ENCODE results near the gene DYNLRB2. TPM values are rescaled to one million over a fixed set of nuclear protein-coding genes. Genes with fewer than 3 reads are reported as not detected.
A peak's percentile ranks its signal among the peaks of the same experiment; 100 is the strongest.

The DYNLRB2 gene
- total RNA-seq, 2 experiments from 2014 or later = not detected

- Mint-ChIP-seq H3K4me1 (ENCODE audit: low read depth) (peaks cover 12% of the 10 kb centered on the region), H3K9me3 (no peaks in the 10 kb centered on the region), H3K4me3 (no peak overlapping the region), H3K27ac (no peak overlapping the region), H3K36me3 (ENCODE audit: low read depth) (no peaks in the 10 kb centered on the region), H3K27me3 (no peaks in the 10 kb centered on the region)
- CTCF ChIA-PET = no interaction called here
- ATAC-seq = no peak
- DNase-seq = no peak
- POLR2A ChIA-PET = no interaction called here
- intact Hi-C loops (cut with micrococcal nuclease) = no loop called here
- TF ChIP-seq, protein P1, sequence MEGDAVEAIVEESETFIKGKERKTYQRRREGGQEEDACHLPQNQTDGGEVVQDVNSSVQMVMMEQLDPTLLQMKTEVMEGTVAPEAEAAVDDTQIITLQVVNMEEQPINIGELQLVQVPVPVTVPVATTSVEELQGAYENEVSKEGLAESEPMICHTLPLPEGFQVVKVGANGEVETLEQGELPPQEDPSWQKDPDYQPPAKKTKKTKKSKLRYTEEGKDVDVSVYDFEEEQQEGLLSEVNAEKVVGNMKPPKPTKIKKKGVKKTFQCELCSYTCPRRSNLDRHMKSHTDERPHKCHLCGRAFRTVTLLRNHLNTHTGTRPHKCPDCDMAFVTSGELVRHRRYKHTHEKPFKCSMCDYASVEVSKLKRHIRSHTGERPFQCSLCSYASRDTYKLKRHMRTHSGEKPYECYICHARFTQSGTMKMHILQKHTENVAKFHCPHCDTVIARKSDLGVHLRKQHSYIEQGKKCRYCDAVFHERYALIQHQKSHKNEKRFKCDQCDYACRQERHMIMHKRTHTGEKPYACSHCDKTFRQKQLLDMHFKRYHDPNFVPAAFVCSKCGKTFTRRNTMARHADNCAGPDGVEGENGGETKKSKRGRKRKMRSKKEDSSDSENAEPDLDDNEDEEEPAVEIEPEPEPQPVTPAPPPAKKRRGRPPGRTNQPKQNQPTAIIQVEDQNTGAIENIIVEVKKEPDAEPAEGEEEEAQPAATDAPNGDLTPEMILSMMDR (IDR thresholded peaks at IDR 0.05) = no peak
These were observed 15.7 kb downstream of the DYNLRB2 start for GRCh38 chr16:80556481-80556880.

DNA sequence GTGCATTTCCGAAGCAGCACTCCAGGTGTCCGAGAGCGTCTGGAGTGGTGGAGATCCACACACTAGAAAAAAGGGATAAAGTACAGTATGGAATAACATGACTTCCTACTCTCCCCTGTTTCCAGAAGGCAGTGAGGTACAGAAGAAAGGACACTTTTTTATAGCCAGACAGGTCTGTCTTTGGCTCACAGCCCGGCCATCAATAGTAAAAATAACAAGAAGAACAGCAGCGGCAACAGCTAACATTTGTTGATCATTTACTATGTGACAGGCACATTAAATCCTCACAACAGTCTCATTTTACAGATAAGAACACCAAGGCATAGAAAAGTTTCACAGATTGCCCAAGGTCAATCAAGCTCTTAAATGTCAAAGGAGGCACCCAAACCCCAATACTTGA, 16.2 kb downstream of the DYNLRB2 start:
- intact Hi-C loops (cut with micrococcal nuclease) = no loop called here
- DNase-seq = no peak
- Mint-ChIP-seq H3K27me3 (no peaks in the 10 kb centered on the region), H3K36me3 (ENCODE audit: low read depth) (no peaks in the 10 kb centered on the region), H3K4me1 (ENCODE audit: low read depth) (peaks cover 12% of the 10 kb centered on the region), H3K4me3 (no peak overlapping the region), H3K9me3 (no peaks in the 10 kb centered on the region), H3K27ac (no peak overlapping the region)
- ChIA-PET POLR2A (no interaction called here), CTCF (no interaction called here)
- TF ChIP-seq, protein P1 (IDR thresholded peaks at IDR 0.05) = no peak
- ATAC-seq = no peak

DNA sequence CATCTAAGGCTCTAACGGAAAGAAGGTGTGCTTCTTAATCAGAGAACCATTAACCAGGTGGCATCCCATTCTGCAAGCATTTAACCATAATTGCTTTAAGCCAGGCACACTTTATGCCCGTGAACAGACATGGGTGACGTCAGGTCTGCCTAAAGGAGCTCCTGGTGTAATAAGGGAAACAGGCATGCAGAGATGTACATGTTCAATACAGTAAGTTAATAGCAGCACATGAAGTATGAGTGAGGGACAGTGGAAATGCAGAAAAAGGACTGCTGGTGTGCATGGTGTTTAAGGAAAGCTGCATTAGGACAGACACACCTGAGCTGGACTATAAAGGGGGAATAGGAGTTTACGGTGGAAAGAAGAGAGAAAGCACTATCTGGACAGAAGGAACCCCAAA, 18.6 kb downstream of the DYNLRB2 start:
- H3K27ac Mint-ChIP-seq = no peak overlapping the region
- peaks cover 8% of the 10 kb centered on the region for H3K4me1 Mint-ChIP-seq (ENCODE audit: low read depth)
- TF ChIP-seq, protein P1 (IDR thresholded peaks at IDR 0.05) = no peak
- CTCF ChIA-PET = no interaction called here
- POLR2A ChIA-PET = no interaction called here
- H3K27me3 Mint-ChIP-seq = no peaks in the 10 kb centered on the region
- H3K4me3 Mint-ChIP-seq = no peak overlapping the region
- no peak for DNase-seq
- intact Hi-C loops (cut with micrococcal nuclease) = no loop called here
- no peak for ATAC-seq
- H3K9me3 Mint-ChIP-seq = no peaks in the 10 kb centered on the region
- H3K36me3 Mint-ChIP-seq (ENCODE audit: low read depth) = no peaks in the 10 kb centered on the region

GRCh38 chr16:80563066-80563465, 22.3 kb downstream of the DYNLRB2 start:
- Mint-ChIP-seq H3K9me3 (no peaks in the 10 kb centered on the region), H3K36me3 (ENCODE audit: low read depth) (no peaks in the 10 kb centered on the region), H3K27me3 (no peaks in the 10 kb centered on the region), H3K27ac (no peak overlapping the region), H3K4me1 (ENCODE audit: low read depth) (peaks cover 18% of the 10 kb centered on the region), H3K4me3 (no peak overlapping the region)
- ChIA-PET POLR2A (no interaction called here), CTCF (no interaction called here)
- intact Hi-C loops (cut with micrococcal nuclease) = no loop called here
- TF ChIP-seq, protein P1 (IDR thresholded peaks at IDR 0.05) = no peak
- DNase-seq = no peak
- no peak for ATAC-seq

GRCh38 chr16:80564394-80564793, 23.6 kb downstream of the DYNLRB2 start:
- intact Hi-C loops (cut with micrococcal nuclease) = no loop called here
- DNase-seq (peak; percentile 22), ATAC-seq (peak; percentile 43)
- ChIA-PET POLR2A (interaction anchor here (0.6 to 1.0 kb wide), 2 partner anchors 156 to 261 kb away, joined by 3 read pairs; no protein-coding TSS in a partner anchor), CTCF (interaction anchor here (1.0 to 2.2 kb wide), 6 partner anchors 15 to 259 kb away, joined by 3 to 12 read pairs (median 4); no protein-coding TSS in a partner anchor)
- no peaks in the 10 kb centered on the region for H3K36me3 Mint-ChIP-seq (ENCODE audit: low read depth)
- H3K4me1 Mint-ChIP-seq (ENCODE audit: low read depth) = peaks cover 25% of the 10 kb centered on the region
- TF ChIP-seq, protein P1 (IDR thresholded peaks at IDR 0.05) = no peak
- no peak overlapping the region for H3K4me3 Mint-ChIP-seq
- H3K27ac Mint-ChIP-seq = peak overlapping the region; percentile 66
- H3K9me3 Mint-ChIP-seq = no peaks in the 10 kb centered on the region
- H3K27me3 Mint-ChIP-seq = no peaks in the 10 kb centered on the region

Data from activated CD8-positive, alpha-beta T cell treated with anti-CD3 and anti-CD28 coated beads for 36 hours (primary cell).